Skin epidermis (tissue), 12 donors: Measurements from ENCODE around the gene RASA2.
A peak's percentile ranks its signal among the peaks of the same experiment; 100 is the strongest.

Experiments
- H3K27ac ChIP-seq, 21 experiments: fragments of 200-600 bp; sonication (generic) in 11 of 21; one replicate each; pipeline ENCODE4 v1.5.0; 2020; ENCODE audit warnings: mild to moderate bottlenecking in 3 of 21, inconsistent platforms in 2 of 21, moderate library complexity in 2 of 21
- H3K4me3 ChIP-seq, 7 experiments: fragments of 200-600 bp; sonication (generic) in 2 of 7; one replicate each; pipeline ENCODE4 v1.5.0; 2020; ENCODE audit warnings: inconsistent platforms in 2 of 7, mild to moderate bottlenecking in 2 of 7, moderate library complexity in 1 of 7

Gene RASA2

GRCh38 chr3:141655801-141656200 lies 169.0 kb downstream of the RASA2 start:
- H3K4me3 ChIP-seq, result no peak overlapping the region
- H3K27ac ChIP-seq, result no peak overlapping the region

- H3K27ac ChIP-seq, result no peak overlapping the region
Observed at GRCh38 chr3:141656771-141657170, 169.9 kb downstream of the RASA2 start.

DNA sequence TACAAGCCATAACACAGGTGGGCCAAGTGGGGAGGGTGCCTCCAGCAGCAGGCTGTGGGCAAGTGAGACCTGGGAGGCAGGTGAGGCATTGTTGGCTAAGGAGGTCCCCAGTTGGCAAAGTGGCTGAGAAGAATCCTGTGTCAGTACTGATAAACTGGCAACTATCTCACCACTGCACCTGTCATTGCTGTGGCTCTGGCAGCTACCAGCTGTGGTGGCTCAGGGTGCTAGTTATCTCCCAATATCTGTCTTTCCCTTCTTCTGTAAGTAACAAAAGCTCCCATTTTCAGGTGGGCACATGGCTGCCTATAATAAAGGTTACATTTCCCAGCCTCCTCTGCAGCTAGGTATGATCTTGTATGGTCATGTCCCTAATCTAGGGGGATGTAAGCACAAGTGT lies 170.7 kb downstream of the RASA2 start:
- Histone ChIP-seq H3K27ac (no peak overlapping the region), H3K4me3 (no peak overlapping the region)

More at GRCh38 chr3:141656771-141657170, 169.9 kb downstream of the RASA2 start:
- H3K4me3 ChIP-seq, result no peak overlapping the region

DNA sequence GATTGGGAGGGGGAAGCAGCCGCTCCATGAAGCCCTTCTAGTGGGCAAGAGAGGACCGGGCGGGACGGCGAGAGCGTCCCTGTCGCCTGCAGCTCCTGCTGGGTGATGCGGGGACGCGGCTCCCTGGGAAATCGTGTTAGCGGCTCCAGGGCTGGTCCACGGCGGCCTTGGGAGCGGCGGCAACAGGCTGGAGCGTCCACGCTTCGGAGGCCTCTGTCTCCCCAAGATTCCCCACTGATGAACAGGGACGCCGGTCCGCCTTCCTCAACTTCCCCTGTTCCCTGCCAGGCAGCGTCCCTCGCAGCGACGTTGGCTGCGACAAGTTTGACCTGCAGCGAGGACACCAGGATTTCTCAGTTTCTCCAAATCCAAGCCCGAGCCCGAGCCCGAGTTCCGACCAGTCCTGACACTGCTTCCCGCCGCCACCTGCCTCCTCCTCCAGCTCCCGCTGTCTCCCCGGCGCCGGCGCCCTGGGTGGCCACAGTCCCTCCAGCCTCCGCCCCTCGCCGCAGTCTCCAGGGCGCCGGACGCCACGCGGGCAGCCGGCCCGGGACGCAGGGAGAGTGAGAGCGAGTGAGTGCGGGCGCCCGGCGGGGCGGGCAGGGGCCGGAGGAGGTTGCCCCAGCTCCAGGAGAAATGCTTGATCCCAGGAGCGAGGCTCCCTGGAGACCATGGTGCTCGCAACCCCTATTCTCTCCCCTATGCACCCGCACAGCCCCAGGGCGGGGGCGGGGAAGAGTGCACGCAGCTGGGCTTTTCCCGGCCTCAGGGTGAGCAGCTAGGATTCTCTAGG lies 173.2 kb downstream of the RASA2 start:
- Histone ChIP-seq H3K27ac (peak overlapping the region in 3 of 21 experiments; percentile 13 to 41 (median 19)), H3K4me3 (peak overlapping the region; percentile 29 to 50 (median 40))

DNA sequence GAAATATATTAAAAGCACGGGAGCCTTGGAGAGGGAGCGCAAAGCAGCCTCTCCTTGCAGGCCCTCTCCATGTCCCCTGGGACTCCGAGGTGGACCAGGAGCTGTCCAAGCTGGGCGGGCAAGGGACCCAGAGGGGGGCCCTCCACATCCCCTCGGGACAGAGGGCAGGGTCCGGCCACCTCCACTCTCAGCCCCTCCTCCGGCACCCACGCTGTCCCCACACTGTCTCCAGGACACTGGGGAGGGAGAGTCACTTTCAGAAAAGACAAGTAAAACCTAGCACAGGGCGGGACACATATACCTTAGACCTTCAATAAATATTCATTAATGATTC lies 173.8 kb downstream of the RASA2 start:
- Histone ChIP-seq H3K4me3 (peak overlapping the region in 6 of 7 experiments; percentile 36 to 50 (median 42)), H3K27ac (peak overlapping the region in 1 of 21 experiments; percentile 13)

GRCh38 chr3:141661229-141662196 lies 174.7 kb downstream of the RASA2 start:
- Histone ChIP-seq H3K4me3 (no peak overlapping the region), H3K27ac (no peak overlapping the region)

- H3K27ac ChIP-seq, result no peak overlapping the region
- no peak overlapping the region for H3K4me3 ChIP-seq
Observed at GRCh38 chr3:141663993-141664392, 177.2 kb downstream of the RASA2 start.
